ENCODE data around the gene TNK1.

DNA sequence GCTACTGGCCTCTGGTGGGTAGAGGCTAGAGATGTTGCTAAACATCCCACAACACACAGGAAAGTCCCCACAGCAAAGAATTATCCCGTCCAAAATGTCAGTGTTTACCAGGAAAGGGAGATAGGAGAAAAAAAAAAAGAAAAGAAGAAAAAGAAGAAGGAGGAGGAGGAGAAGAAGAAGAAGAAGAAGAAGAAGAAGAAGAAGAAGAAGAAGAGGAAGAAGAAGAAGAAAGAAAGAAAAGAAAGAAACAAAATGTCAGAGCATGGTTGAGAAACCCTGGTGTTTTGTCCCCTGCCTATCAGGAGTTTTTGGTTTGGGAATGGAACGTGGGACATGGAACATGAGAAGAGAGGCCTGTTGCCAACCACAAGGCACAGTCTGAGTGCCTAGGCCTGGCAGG, 23.5 kb upstream of the TNK1 start:
- TF ChIP-seq CTCF (IDR thresholded peaks at IDR 0.05; ENCODE audit: borderline replicate concordance, extremely low read depth, low read length, poor library complexity, severe bottlenecking) (no peak), EZH2 (IDR thresholded peaks at IDR 0.05; ENCODE audit: borderline replicate concordance, low read depth, low read length, severe bottlenecking) (no peak)

All from DND-41 (cell line).